Mesenchymal stem cell (in vitro differentiated cells and primary cell): ENCODE results near the gene PHKB.

Experiments used
- DNase-seq: peaks from one replicate; pipeline ENCODE4 v3.0.0-alpha.2; 2013
- H2AFZ ChIP-seq: one replicate; pipeline ENCODE4 v1.6.1; 2013; ENCODE audit warnings: low read depth, mild to moderate bottlenecking, control low read depth, inconsistent platforms, low read length, moderate library complexity
- H2AK5ac ChIP-seq: 2 replicates; pipeline ENCODE4 v1.6.1; 2013; ENCODE audit warnings: low read length, moderate library complexity, mild to moderate bottlenecking, inconsistent platforms; ENCODE audit not compliant: severe bottlenecking
- H2BK120ac ChIP-seq: one replicate; pipeline ENCODE4 v1.6.1; 2013; ENCODE audit warnings: low read depth, mild to moderate bottlenecking, inconsistent platforms, low read length, moderate library complexity
- H2BK12ac ChIP-seq, 2 experiments: one replicate each; pipeline ENCODE4 v1.6.1; 2013; ENCODE audit warnings: inconsistent platforms in 2 of 2, low read length in 2 of 2, mild to moderate bottlenecking in 2 of 2, moderate library complexity in 2 of 2, control low read depth in 1 of 2
- H2BK15ac ChIP-seq: one replicate; pipeline ENCODE4 v1.6.1; 2013; ENCODE audit warnings: mild to moderate bottlenecking, low read depth, inconsistent platforms; ENCODE audit not compliant: poor library complexity, severe bottlenecking
- H2BK5ac ChIP-seq: 2 replicates; pipeline ENCODE4 v1.6.1; 2013; ENCODE audit warnings: low read depth, mild to moderate bottlenecking, low read length, control low read depth, inconsistent platforms; ENCODE audit not compliant: poor library complexity, severe bottlenecking
- H3K14ac ChIP-seq, 2 experiments: one replicate each; pipeline ENCODE4 v1.6.1; 2013; ENCODE audit warnings: inconsistent platforms in 2 of 2, low read length in 2 of 2, control low read depth in 1 of 2, mild to moderate bottlenecking in 1 of 2, moderate library complexity in 1 of 2
- H3K18ac ChIP-seq, 2 experiments: one replicate each; pipeline ENCODE4 v1.6.1; 2013; ENCODE audit warnings: inconsistent platforms in 2 of 2, low read length in 2 of 2, control low read depth in 1 of 2, low read depth in 1 of 2, mild to moderate bottlenecking in 1 of 2
- H3K23ac ChIP-seq, 2 experiments: one replicate each; pipeline ENCODE4 v1.6.1; 2013; ENCODE audit warnings: inconsistent platforms in 2 of 2, low read length in 2 of 2, mild to moderate bottlenecking in 2 of 2, moderate library complexity in 2 of 2, control low read depth in 1 of 2
- H3K27ac ChIP-seq: 2 replicates; pipeline ENCODE4 v1.5.1; 2013; ENCODE audit warnings: mild to moderate bottlenecking, moderate library complexity, low read length, control low read depth, inconsistent platforms; ENCODE audit not compliant: poor library complexity, severe bottlenecking
- H3K27me3 ChIP-seq, 2 experiments: 2 replicates each; pipeline versions ENCODE4 v1.6.1 to v1.7.0; 2013; ENCODE audit warnings: low read length in 2 of 2, mild to moderate bottlenecking in 2 of 2, moderate library complexity in 2 of 2, control low read depth in 1 of 2, inconsistent platforms in 1 of 2; ENCODE audit not compliant: control insufficient read depth in 1 of 2, insufficient read depth in 1 of 2
- H3K36me3 ChIP-seq, 2 experiments: 2 replicates each; pipeline versions ENCODE4 v1.6.1 to v1.7.0; 2013; ENCODE audit warnings: low read length in 2 of 2, control low read depth in 1 of 2, inconsistent platforms in 1 of 2, low read depth in 1 of 2, mild to moderate bottlenecking in 1 of 2; ENCODE audit not compliant: insufficient read depth in 2 of 2, control insufficient read depth in 1 of 2
- H3K4ac ChIP-seq, 2 experiments: one replicate each; pipeline ENCODE4 v1.6.1; 2013; ENCODE audit warnings: inconsistent platforms in 2 of 2, low read length in 2 of 2, mild to moderate bottlenecking in 2 of 2, moderate library complexity in 2 of 2, control low read depth in 1 of 2, low read depth in 1 of 2
- H3K4me1 ChIP-seq: 2 replicates; pipeline ENCODE4 v1.6.1; 2013; ENCODE audit warnings: low read depth, low read length, control low read depth; ENCODE audit not compliant: control insufficient read depth, insufficient read depth
- H3K4me2 ChIP-seq: 2 replicates; pipeline ENCODE4 v1.6.1; 2013; ENCODE audit warnings: low read length, mild to moderate bottlenecking, inconsistent platforms; ENCODE audit not compliant: poor library complexity, severe bottlenecking
- H3K4me3 ChIP-seq, 2 experiments: 2 replicates each; pipeline versions ENCODE4 v1.5.1 to v1.7.0; 2013; ENCODE audit warnings: low read length in 2 of 2, mild to moderate bottlenecking in 2 of 2, control low read depth in 1 of 2, low read depth in 1 of 2; ENCODE audit not compliant: insufficient read depth in 1 of 2
- H3K79me1 ChIP-seq: replicated peaks from 2 replicates; pipeline ENCODE4 v1.6.1; 2013; ENCODE audit warnings: mild to moderate bottlenecking, control low read depth, low read length, inconsistent platforms; ENCODE audit not compliant: poor library complexity, severe bottlenecking
- H3K9ac ChIP-seq: 2 replicates; pipeline ENCODE4 v1.7.0; 2013; ENCODE audit warnings: mild to moderate bottlenecking, low read length, moderate library complexity
- H3K9me3 ChIP-seq: 2 replicates; pipeline ENCODE4 v1.7.0; 2013; ENCODE audit warnings: mild to moderate bottlenecking, low read length; ENCODE audit not compliant: control insufficient read depth
- H4K8ac ChIP-seq: one replicate; pipeline ENCODE4 v1.6.1; 2013; ENCODE audit warnings: inconsistent platforms, mild to moderate bottlenecking, low read length, moderate library complexity
- H4K91ac ChIP-seq: one replicate; pipeline ENCODE4 v1.6.1; 2013; ENCODE audit warnings: mild to moderate bottlenecking, low read length, inconsistent platforms
- WGBS: methylation state at CpG from one replicate; pipeline ENCODE4 v1.1.7; 2013; ENCODE audit warnings: mixed read lengths; 5-methylcytosine and 5-hydroxymethylcytosine counted together

The PHKB gene

GRCh38 chr16:47636501-47637099 lies 175.5 kb downstream of the PHKB start:
- H3K14ac ChIP-seq = no peak overlapping the region
- no peak overlapping the region for H2BK15ac ChIP-seq
- 96% methylated on average over 13 of the region's 13 CpGs for WGBS
- no peaks in the 10 kb centered on the region for H3K9me3 ChIP-seq
- H4K91ac ChIP-seq = no peak overlapping the region
- no peak overlapping the region for H3K9ac ChIP-seq
- peaks cover 9 to 13% of the 10 kb centered on the region in 2 experiments for H3K36me3 ChIP-seq
- H4K8ac ChIP-seq = peak overlapping the region; percentile 27
- no peak overlapping the region for H2BK12ac ChIP-seq
- no peaks in the 10 kb centered on the region for H3K27me3 ChIP-seq
- no peak overlapping the region for H3K27ac ChIP-seq
- DNase-seq = no peak
- H2AFZ ChIP-seq = no peak overlapping the region
- no peak overlapping the region for H2BK120ac ChIP-seq
- H3K79me1 ChIP-seq = peaks cover 15% of the 10 kb centered on the region
- no peak overlapping the region for H3K4me3 ChIP-seq
- no peak overlapping the region for H3K23ac ChIP-seq
- H3K18ac ChIP-seq = peak overlapping the region in 1 of 2 experiments; percentile 61
- no peak overlapping the region for H2AK5ac ChIP-seq
- H3K4me1 ChIP-seq = no peaks in the 10 kb centered on the region
- no peak overlapping the region for H3K4me2 ChIP-seq
- H3K4ac ChIP-seq = no peak overlapping the region
- no peak overlapping the region for H2BK5ac ChIP-seq

GRCh38 chr16:47638175-47638574 lies 177.0 kb downstream of the PHKB start:
- no peak overlapping the region for H4K8ac ChIP-seq
- H3K14ac ChIP-seq = no peak overlapping the region
- DNase-seq = no peak
- no peak overlapping the region for H3K4me3 ChIP-seq
- no peak overlapping the region for H3K27ac ChIP-seq
- peaks cover 2% of the 10 kb centered on the region for H3K4me1 ChIP-seq
- no peak overlapping the region for H2BK15ac ChIP-seq
- no peak overlapping the region for H3K23ac ChIP-seq
- no peak overlapping the region for H3K18ac ChIP-seq
- no peak overlapping the region for H3K4me2 ChIP-seq
- no peak overlapping the region for H3K4ac ChIP-seq
- H2AFZ ChIP-seq = no peak overlapping the region
- WGBS = 100% methylated on average over 1 of the region's 1 CpG
- peaks cover 14% of the 10 kb centered on the region for H3K79me1 ChIP-seq
- H4K91ac ChIP-seq = no peak overlapping the region
- no peaks in the 10 kb centered on the region for H3K9me3 ChIP-seq
- no peak overlapping the region for H2AK5ac ChIP-seq
- no peak overlapping the region for H3K9ac ChIP-seq
- no peak overlapping the region for H2BK120ac ChIP-seq
- no peak overlapping the region for H2BK12ac ChIP-seq
- no peak overlapping the region for H2BK5ac ChIP-seq
- peaks cover 13 to 17% of the 10 kb centered on the region in 2 experiments for H3K36me3 ChIP-seq
- H3K27me3 ChIP-seq = no peaks in the 10 kb centered on the region

GRCh38 chr16:47640661-47641060 lies 179.5 kb downstream of the PHKB start:
- H2BK5ac ChIP-seq = no peak overlapping the region
- peaks cover 6% of the 10 kb centered on the region for H3K79me1 ChIP-seq
- peaks cover 2% of the 10 kb centered on the region for H3K4me1 ChIP-seq
- no peak overlapping the region for H3K27ac ChIP-seq
- H3K27me3 ChIP-seq = no peaks in the 10 kb centered on the region
- no peak overlapping the region for H2BK15ac ChIP-seq
- H2AK5ac ChIP-seq = no peak overlapping the region
- H3K4me3 ChIP-seq = no peak overlapping the region
- no peak overlapping the region for H3K9ac ChIP-seq
- H3K9me3 ChIP-seq = no peaks in the 10 kb centered on the region
- no peak overlapping the region for H3K4me2 ChIP-seq
- H3K4ac ChIP-seq = no peak overlapping the region
- H3K18ac ChIP-seq = no peak overlapping the region
- H2AFZ ChIP-seq = no peak overlapping the region
- no peak for DNase-seq
- no peak overlapping the region for H4K8ac ChIP-seq
- H3K23ac ChIP-seq = no peak overlapping the region
- H3K14ac ChIP-seq = no peak overlapping the region
- H2BK120ac ChIP-seq = no peak overlapping the region
- H2BK12ac ChIP-seq = no peak overlapping the region
- H4K91ac ChIP-seq = no peak overlapping the region
- H3K36me3 ChIP-seq = peaks cover 12 to 13% of the 10 kb centered on the region in 2 experiments
- 83% methylated on average over 1 of the region's 3 CpGs for WGBS

GRCh38 chr16:47643323-47644000 lies 182.3 kb downstream of the PHKB start:
- peak; percentile 2 for DNase-seq

More at GRCh38 chr16:47643323-47644000, 182.3 kb downstream of the PHKB start:
- no peaks in the 10 kb centered on the region for H3K27me3 ChIP-seq
- no peak overlapping the region for H3K23ac ChIP-seq
- H3K4me3 ChIP-seq = no peak overlapping the region
- H3K4me2 ChIP-seq = no peak overlapping the region
- H4K8ac ChIP-seq = no peak overlapping the region
- peaks cover 2% of the 10 kb centered on the region for H3K4me1 ChIP-seq
- H3K36me3 ChIP-seq = peaks cover 3 to 16% of the 10 kb centered on the region in 2 experiments
- H3K27ac ChIP-seq = peak overlapping the region; percentile 85
- H2BK12ac ChIP-seq = no peak overlapping the region
- no peak overlapping the region for H2BK5ac ChIP-seq
- no peak overlapping the region for H2BK15ac ChIP-seq
- no peak overlapping the region for H3K9ac ChIP-seq
- H3K79me1 ChIP-seq = no peaks in the 10 kb centered on the region
- no peak overlapping the region for H3K18ac ChIP-seq
- H3K14ac ChIP-seq = no peak overlapping the region
- no peak overlapping the region for H2AK5ac ChIP-seq
- no peak overlapping the region for H2BK120ac ChIP-seq
- no peaks in the 10 kb centered on the region for H3K9me3 ChIP-seq
- WGBS = 94% methylated on average over 4 of the region's 4 CpGs
- H4K91ac ChIP-seq = no peak overlapping the region
- no peak overlapping the region for H2AFZ ChIP-seq
- peak overlapping the region in 1 of 2 experiments; percentile 17 for H3K4ac ChIP-seq
